Measurements from ENCODE around the gene CCDC88B.
"Not testable (repeated sequence)": the region's sequence is repeated elsewhere in the genome, so short reads cannot be mapped to it uniquely, and the experiment has no call there.

Gene CCDC88B

GRCh38 chr11:64312947-64313346 is 27.1 kb upstream of the CCDC88B start:
- Histone ChIP-seq H3K4me2 (ENCODE audit: low read length) (no peak overlapping the region), H3K27me3 (ENCODE audit: insufficient read depth, low read length, poor library complexity) (no peaks in the 10 kb centered on the region), H3K79me1 (ENCODE audit: low read length) (no peaks in the 10 kb centered on the region), H3K4ac (ENCODE audit: low read depth, low read length) (no peak overlapping the region), H2BK15ac (replicated peaks; ENCODE audit: low read depth) (no peak overlapping the region), H2BK120ac (ENCODE audit: low read depth, low read length) (no peak overlapping the region), H3K4me3 (ENCODE audit: low read length) (no peak overlapping the region), H2BK5ac (ENCODE audit: low read length) (no peak overlapping the region), H3K56ac (ENCODE audit: low read length) (no peak overlapping the region), H2AK5ac (ENCODE audit: low read length) (no peak overlapping the region), H3K27ac (ENCODE audit: low read depth, low read length) (no peak overlapping the region), H3K9ac (ENCODE audit: low read length) (no peak overlapping the region), H4K5ac (ENCODE audit: low read length) (no peak overlapping the region), H4K8ac (ENCODE audit: low read depth, low read length) (no peak overlapping the region), H3K18ac (ENCODE audit: low read length) (no peak overlapping the region), H3K79me2 (ENCODE audit: control insufficient read depth, insufficient read depth, low read length) (peaks cover 4% of the 10 kb centered on the region), H3K23ac (ENCODE audit: low read length) (no peak overlapping the region), H3K36me3 (ENCODE audit: control insufficient read depth, insufficient read depth, low read length) (no peaks in the 10 kb centered on the region), H3K4me1 (ENCODE audit: control insufficient read depth, low read depth, low read length) (no peaks in the 10 kb centered on the region)
- DNase-seq, result no peak
- no CpG with 5 or more reads among the region's 10 CpGs for WGBS (ENCODE audit: extremely low coverage, insufficient coverage, low lambda C conversion rate)

GRCh38 chr11:64313491-64314145 is 26.4 kb upstream of the CCDC88B start:
- Histone ChIP-seq H3K4me2 (ENCODE audit: low read length) (no peak overlapping the region), H3K4me1 (ENCODE audit: control insufficient read depth, low read depth, low read length) (no peaks in the 10 kb centered on the region), H2BK5ac (ENCODE audit: low read length) (no peak overlapping the region), H3K56ac (ENCODE audit: low read length) (no peak overlapping the region), H4K5ac (ENCODE audit: low read length) (no peak overlapping the region), H3K4ac (ENCODE audit: low read depth, low read length) (no peak overlapping the region), H2BK15ac (replicated peaks; ENCODE audit: low read depth) (no peak overlapping the region), H3K18ac (ENCODE audit: low read length) (no peak overlapping the region), H4K8ac (ENCODE audit: low read depth, low read length) (no peak overlapping the region), H2BK120ac (ENCODE audit: low read depth, low read length) (no peak overlapping the region), H3K4me3 (ENCODE audit: low read length) (no peak overlapping the region), H2AK5ac (ENCODE audit: low read length) (no peak overlapping the region), H3K36me3 (ENCODE audit: control insufficient read depth, insufficient read depth, low read length) (no peaks in the 10 kb centered on the region), H3K79me1 (ENCODE audit: low read length) (no peaks in the 10 kb centered on the region), H3K23ac (ENCODE audit: low read length) (no peak overlapping the region), H3K27ac (ENCODE audit: low read depth, low read length) (no peak overlapping the region), H3K27me3 (ENCODE audit: insufficient read depth, low read length, poor library complexity) (no peaks in the 10 kb centered on the region), H3K79me2 (ENCODE audit: control insufficient read depth, insufficient read depth, low read length) (peaks cover 4% of the 10 kb centered on the region), H3K9ac (ENCODE audit: low read length) (no peak overlapping the region)
- no peak for DNase-seq
- no CpG with 5 or more reads among the region's 18 CpGs for WGBS (ENCODE audit: extremely low coverage, insufficient coverage, low lambda C conversion rate)

DNA sequence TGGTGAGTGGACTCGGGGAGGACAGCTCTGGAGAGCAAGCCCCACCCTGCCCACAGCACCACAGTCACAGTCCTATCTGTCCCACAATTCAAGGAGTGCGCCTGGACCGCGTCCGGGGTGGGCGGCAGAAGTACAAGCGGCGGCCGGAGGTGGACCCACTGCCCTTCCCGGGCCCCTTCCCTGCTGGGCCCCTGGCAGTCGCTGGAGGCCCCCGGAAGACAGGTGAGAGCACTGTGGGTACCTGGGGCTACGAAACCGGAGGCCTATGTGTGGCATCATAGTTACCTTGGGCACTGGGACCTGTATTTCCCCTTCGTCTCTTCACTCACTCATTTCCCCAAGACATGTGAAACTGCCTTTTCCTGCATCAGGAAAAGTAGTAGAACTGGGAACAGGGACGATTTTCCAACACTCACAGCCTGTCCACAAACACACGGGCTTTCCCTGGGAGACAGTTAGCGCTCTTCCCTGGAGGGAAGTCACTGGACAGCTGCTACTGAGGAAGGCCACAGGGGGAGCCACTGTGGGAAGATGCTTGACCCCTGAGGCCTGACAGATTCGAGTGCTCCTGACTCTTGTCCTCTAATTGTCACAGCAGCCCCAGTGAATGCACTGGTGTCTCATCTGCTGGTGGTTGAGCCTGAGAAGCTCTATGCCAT is 25.7 kb upstream of the CCDC88B start:
- Histone ChIP-seq H4K8ac (ENCODE audit: low read depth, low read length) (no peak overlapping the region), H3K18ac (ENCODE audit: low read length) (no peak overlapping the region), H3K79me1 (ENCODE audit: low read length) (peaks cover 2% of the 10 kb centered on the region), H3K4me2 (ENCODE audit: low read length) (no peak overlapping the region), H3K4ac (ENCODE audit: low read depth, low read length) (no peak overlapping the region), H3K56ac (ENCODE audit: low read length) (no peak overlapping the region), H3K36me3 (ENCODE audit: control insufficient read depth, insufficient read depth, low read length) (no peaks in the 10 kb centered on the region), H3K79me2 (ENCODE audit: control insufficient read depth, insufficient read depth, low read length) (peaks cover 4% of the 10 kb centered on the region), H3K27ac (ENCODE audit: low read depth, low read length) (no peak overlapping the region), H4K5ac (ENCODE audit: low read length) (no peak overlapping the region), H3K9ac (ENCODE audit: low read length) (no peak overlapping the region), H2BK15ac (replicated peaks; ENCODE audit: low read depth) (no peak overlapping the region), H3K27me3 (ENCODE audit: insufficient read depth, low read length, poor library complexity) (no peaks in the 10 kb centered on the region), H2AK5ac (ENCODE audit: low read length) (no peak overlapping the region), H3K23ac (ENCODE audit: low read length) (no peak overlapping the region), H2BK120ac (ENCODE audit: low read depth, low read length) (no peak overlapping the region), H2BK5ac (ENCODE audit: low read length) (no peak overlapping the region), H3K4me3 (ENCODE audit: low read length) (no peak overlapping the region), H3K4me1 (ENCODE audit: control insufficient read depth, low read depth, low read length) (peaks cover 2% of the 10 kb centered on the region)
- no peak for DNase-seq
- WGBS (ENCODE audit: extremely low coverage, insufficient coverage, low lambda C conversion rate), result no CpG with 5 or more reads among the region's 19 CpGs

DNA sequence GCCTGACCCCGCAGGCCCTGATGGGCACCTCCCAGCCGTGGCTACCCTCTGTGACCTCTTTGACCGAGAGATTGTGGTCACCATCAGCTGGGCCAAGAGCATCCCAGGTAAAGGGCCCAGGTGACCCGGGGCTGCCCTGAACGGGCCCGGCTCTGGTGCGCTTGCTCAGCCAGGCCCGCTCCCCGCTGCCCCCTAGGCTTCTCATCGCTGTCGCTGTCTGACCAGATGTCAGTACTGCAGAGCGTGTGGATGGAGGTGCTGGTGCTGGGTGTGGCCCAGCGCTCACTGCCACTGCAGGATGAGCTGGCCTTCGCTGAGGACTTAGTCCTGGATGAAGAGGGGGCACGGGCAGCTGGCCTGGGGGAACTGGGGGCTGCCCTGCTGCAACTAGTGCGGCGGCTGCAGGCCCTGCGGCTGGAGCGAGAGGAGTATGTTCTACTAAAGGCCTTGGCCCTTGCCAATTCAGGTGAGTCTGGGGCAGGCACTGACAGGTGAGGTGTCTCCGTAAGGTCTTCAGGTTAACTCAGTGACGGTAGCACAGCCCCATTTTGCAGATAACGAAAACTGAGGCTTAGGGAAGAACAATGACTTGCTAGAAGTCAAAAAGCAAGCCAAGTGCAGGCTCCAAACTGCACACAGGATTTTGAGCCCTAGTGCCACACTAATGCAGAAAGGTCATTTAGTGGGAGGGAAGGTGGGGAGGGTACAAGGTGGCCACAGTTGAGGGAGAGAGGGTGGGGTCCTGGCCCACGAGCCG is 25.0 kb upstream of the CCDC88B start:
- H3K79me1 ChIP-seq (ENCODE audit: low read length), result peaks cover 5% of the 10 kb centered on the region
- H3K4ac ChIP-seq (ENCODE audit: low read depth, low read length), result no peak overlapping the region
- no peak overlapping the region for H4K8ac ChIP-seq (ENCODE audit: low read depth, low read length)
- H2BK120ac ChIP-seq (ENCODE audit: low read depth, low read length), result no peak overlapping the region
- no peak overlapping the region for H2BK15ac ChIP-seq (replicated peaks; ENCODE audit: low read depth)
- no peak for DNase-seq
- WGBS (ENCODE audit: extremely low coverage, insufficient coverage, low lambda C conversion rate), result no CpG with 5 or more reads among the region's 24 CpGs
- no peak overlapping the region for H3K18ac ChIP-seq (ENCODE audit: low read length)
- no peak overlapping the region for H3K23ac ChIP-seq (ENCODE audit: low read length)
- no peak overlapping the region for H2AK5ac ChIP-seq (ENCODE audit: low read length)
- H3K27me3 ChIP-seq (ENCODE audit: insufficient read depth, low read length, poor library complexity), result no peaks in the 10 kb centered on the region
- H3K56ac ChIP-seq (ENCODE audit: low read length), result no peak overlapping the region
- H3K4me3 ChIP-seq (ENCODE audit: low read length), result no peak overlapping the region
- H3K79me2 ChIP-seq (ENCODE audit: control insufficient read depth, insufficient read depth, low read length), result peaks cover 4% of the 10 kb centered on the region
- H3K9ac ChIP-seq (ENCODE audit: low read length), result no peak overlapping the region
- H3K36me3 ChIP-seq (ENCODE audit: control insufficient read depth, insufficient read depth, low read length), result no peaks in the 10 kb centered on the region
- H3K4me1 ChIP-seq (ENCODE audit: control insufficient read depth, low read depth, low read length), result peaks cover 3% of the 10 kb centered on the region
- no peak overlapping the region for H3K27ac ChIP-seq (ENCODE audit: low read depth, low read length)
- no peak overlapping the region for H4K5ac ChIP-seq (ENCODE audit: low read length)
- no peak overlapping the region for H2BK5ac ChIP-seq (ENCODE audit: low read length)
- H3K4me2 ChIP-seq (ENCODE audit: low read length), result no peak overlapping the region

DNA sequence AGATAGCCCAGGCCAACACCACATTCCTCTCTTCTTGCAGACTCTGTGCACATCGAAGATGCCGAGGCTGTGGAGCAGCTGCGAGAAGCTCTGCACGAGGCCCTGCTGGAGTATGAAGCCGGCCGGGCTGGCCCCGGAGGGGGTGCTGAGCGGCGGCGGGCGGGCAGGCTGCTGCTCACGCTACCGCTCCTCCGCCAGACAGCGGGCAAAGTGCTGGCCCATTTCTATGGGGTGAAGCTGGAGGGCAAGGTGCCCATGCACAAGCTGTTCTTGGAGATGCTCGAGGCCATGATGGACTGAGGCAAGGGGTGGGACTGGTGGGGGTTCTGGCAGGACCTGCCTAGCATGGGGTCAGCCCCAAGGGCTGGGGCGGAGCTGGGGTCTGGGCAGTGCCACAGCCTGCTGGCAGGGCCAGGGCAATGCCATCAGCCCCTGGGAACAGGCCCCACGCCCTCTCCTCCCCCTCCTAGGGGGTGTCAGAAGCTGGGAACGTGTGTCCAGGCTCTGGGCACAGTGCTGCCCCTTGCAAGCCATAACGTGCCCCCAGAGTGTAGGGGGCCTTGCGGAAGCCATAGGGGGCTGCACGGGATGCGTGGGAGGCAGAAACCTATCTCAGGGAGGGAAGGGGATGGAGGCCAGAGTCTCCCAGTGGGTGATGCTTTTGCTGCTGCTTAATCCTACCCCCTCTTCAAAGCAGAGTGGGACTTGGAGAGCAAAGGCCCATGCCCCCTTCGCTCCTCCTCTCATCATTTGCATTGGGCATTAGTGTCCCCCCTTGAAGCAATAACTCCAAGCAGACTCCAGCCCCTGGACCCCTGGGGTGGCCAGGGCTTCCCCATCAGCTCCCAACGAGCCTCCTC is 24.1 kb upstream of the CCDC88B start:
- not testable (repeated sequence) for H2BK120ac ChIP-seq (ENCODE audit: low read depth, low read length); H3K9ac ChIP-seq (ENCODE audit: low read length); H3K27me3 ChIP-seq (ENCODE audit: insufficient read depth, low read length, poor library complexity); DNase-seq; H2BK15ac ChIP-seq (replicated peaks; ENCODE audit: low read depth); H3K56ac ChIP-seq (ENCODE audit: low read length); H2AK5ac ChIP-seq (ENCODE audit: low read length); H2BK5ac ChIP-seq (ENCODE audit: low read length); H3K23ac ChIP-seq (ENCODE audit: low read length); H4K5ac ChIP-seq (ENCODE audit: low read length); H3K79me2 ChIP-seq (ENCODE audit: control insufficient read depth, insufficient read depth, low read length); H3K27ac ChIP-seq (ENCODE audit: low read depth, low read length); H3K4me2 ChIP-seq (ENCODE audit: low read length); H4K8ac ChIP-seq (ENCODE audit: low read depth, low read length); H3K4me3 ChIP-seq (ENCODE audit: low read length); H3K4me1 ChIP-seq (ENCODE audit: control insufficient read depth, low read depth, low read length); H3K36me3 ChIP-seq (ENCODE audit: control insufficient read depth, insufficient read depth, low read length); H3K79me1 ChIP-seq (ENCODE audit: low read length); H3K18ac ChIP-seq (ENCODE audit: low read length); H3K4ac ChIP-seq (ENCODE audit: low read depth, low read length)
- no CpG with 5 or more reads among the region's 25 CpGs for WGBS (ENCODE audit: extremely low coverage, insufficient coverage, low lambda C conversion rate)

Data from mesendoderm (in vitro differentiated cells).